Hepatocyte (in vitro differentiated cells): ENCODE data around the gene TRMT2A.

Source experiments
- EZH2 ChIP-seq: fragments of 200-600 bp; sonication (generic); IDR thresholded peaks from 2 replicates; pipeline ENCODE4 v1.6.1; 2016; ENCODE audit warnings: antibody characterized with exemption, mild to moderate bottlenecking, borderline replicate concordance
- EZH2phosphoT487 ChIP-seq: fragments of 200-600 bp; sonication (generic); IDR thresholded peaks from one replicate; pipeline ENCODE4 v1.6.1; 2018; ENCODE audit warnings: antibody characterized with exemption, mild to moderate bottlenecking, low read depth, moderate library complexity; ENCODE audit not compliant: unreplicated experiment, severe bottlenecking
- TF ChIP-seq, protein P1 (sequence below): fragments of 200-600 bp; sonication (generic); IDR thresholded peaks from 2 replicates; pipeline ENCODE4 v1.5.1; 2016; ENCODE audit warnings: antibody characterized with exemption, mild to moderate bottlenecking; ENCODE audit not compliant: poor library complexity

DNA sequence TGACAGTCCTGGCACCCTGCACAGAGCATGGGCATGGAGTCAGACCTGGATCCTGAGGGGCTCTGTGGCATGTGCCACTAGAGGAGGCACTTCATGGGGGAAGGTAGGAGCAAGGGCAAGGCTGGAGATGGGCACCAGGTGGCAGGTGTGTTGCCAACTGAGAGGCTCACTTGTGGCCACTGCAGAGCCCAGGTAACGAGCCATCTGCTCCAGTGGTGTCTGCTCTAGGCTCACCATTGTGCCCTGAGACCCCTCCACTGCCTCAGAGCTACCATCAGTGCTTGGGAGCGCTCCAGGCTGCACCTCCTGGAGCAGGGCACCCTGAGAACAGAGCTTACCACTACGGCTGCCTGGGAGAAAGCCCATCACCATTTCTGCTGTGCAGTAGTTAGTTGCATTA lies 13.3 kb upstream of the TRMT2A start:
- TF ChIP-seq EZH2 (no peak), EZH2phosphoT487 (no peak)
- TF ChIP-seq, protein P1, sequence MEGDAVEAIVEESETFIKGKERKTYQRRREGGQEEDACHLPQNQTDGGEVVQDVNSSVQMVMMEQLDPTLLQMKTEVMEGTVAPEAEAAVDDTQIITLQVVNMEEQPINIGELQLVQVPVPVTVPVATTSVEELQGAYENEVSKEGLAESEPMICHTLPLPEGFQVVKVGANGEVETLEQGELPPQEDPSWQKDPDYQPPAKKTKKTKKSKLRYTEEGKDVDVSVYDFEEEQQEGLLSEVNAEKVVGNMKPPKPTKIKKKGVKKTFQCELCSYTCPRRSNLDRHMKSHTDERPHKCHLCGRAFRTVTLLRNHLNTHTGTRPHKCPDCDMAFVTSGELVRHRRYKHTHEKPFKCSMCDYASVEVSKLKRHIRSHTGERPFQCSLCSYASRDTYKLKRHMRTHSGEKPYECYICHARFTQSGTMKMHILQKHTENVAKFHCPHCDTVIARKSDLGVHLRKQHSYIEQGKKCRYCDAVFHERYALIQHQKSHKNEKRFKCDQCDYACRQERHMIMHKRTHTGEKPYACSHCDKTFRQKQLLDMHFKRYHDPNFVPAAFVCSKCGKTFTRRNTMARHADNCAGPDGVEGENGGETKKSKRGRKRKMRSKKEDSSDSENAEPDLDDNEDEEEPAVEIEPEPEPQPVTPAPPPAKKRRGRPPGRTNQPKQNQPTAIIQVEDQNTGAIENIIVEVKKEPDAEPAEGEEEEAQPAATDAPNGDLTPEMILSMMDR, result no peak
